GM12878 (cell line): ENCODE measurements around the gene ATXN3.

ENCODE experiments used
- FOS ChIP-seq: IDR thresholded peaks from 3 replicates; pipeline ENCODE4 v1.6.1; 2011; ENCODE audit warnings: borderline replicate concordance; ENCODE audit not compliant: insufficient read length; ENCODE audit errors: extremely low read depth
- TF ChIP-seq, protein P1 (sequence below), 3 experiments: IDR thresholded peaks in 2 of 3; conservative IDR thresholded peaks in 1 of 3; 2 replicates each; pipeline ENCODE4 v1.5.1; 2011; ENCODE audit warnings: low read depth in 3 of 3, low read length in 3 of 3, mild to moderate bottlenecking in 3 of 3, control low read depth in 2 of 3, moderate library complexity in 2 of 3, inconsistent platforms in 1 of 3, mixed read lengths in 1 of 3; ENCODE audit not compliant: control insufficient read depth in 2 of 3, insufficient read depth in 1 of 3; ENCODE audit errors: extremely low read depth in 1 of 3
- TF ChIP-seq, protein P2 (sequence below): fragments of 450-650 bp; IDR thresholded peaks from 2 replicates; pipeline ENCODE4 v1.6.1; 2018; ENCODE audit warnings: borderline replicate concordance, mild to moderate bottlenecking; ENCODE audit not compliant: partially characterized antibody

DNA sequence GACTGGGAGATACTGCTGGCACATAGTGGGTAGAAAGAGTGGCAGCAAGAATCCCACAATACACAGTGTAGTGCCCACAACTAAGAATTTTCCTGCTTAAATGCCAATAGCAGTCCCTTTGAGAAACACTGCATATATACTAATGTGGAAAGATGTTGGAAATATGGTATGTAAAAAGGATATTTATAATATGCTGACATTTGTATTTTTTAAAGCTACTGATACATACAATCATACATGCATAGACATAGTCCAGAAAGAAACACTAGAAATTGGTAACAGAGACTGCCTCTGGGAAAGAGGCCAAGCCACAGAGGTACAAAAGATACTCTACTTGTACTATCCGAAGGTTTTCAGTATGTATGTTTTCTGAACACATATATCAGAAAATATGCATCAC lies 96.8 kb downstream of the ATXN3 start:
- TF ChIP-seq, protein P1, sequence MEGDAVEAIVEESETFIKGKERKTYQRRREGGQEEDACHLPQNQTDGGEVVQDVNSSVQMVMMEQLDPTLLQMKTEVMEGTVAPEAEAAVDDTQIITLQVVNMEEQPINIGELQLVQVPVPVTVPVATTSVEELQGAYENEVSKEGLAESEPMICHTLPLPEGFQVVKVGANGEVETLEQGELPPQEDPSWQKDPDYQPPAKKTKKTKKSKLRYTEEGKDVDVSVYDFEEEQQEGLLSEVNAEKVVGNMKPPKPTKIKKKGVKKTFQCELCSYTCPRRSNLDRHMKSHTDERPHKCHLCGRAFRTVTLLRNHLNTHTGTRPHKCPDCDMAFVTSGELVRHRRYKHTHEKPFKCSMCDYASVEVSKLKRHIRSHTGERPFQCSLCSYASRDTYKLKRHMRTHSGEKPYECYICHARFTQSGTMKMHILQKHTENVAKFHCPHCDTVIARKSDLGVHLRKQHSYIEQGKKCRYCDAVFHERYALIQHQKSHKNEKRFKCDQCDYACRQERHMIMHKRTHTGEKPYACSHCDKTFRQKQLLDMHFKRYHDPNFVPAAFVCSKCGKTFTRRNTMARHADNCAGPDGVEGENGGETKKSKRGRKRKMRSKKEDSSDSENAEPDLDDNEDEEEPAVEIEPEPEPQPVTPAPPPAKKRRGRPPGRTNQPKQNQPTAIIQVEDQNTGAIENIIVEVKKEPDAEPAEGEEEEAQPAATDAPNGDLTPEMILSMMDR (IDR thresholded peaks at IDR 0.05 in 2 of 3, conservative IDR thresholded peaks at IDR 0.05 in 1 of 3; ENCODE audit: control insufficient read depth in 2 of 3, extremely low read depth in 1 of 3, insufficient read depth in 1 of 3, low read depth in 3 of 3, low read length in 3 of 3), result no peak
- no peak for TF ChIP-seq FOS
- TF ChIP-seq, protein P2, sequence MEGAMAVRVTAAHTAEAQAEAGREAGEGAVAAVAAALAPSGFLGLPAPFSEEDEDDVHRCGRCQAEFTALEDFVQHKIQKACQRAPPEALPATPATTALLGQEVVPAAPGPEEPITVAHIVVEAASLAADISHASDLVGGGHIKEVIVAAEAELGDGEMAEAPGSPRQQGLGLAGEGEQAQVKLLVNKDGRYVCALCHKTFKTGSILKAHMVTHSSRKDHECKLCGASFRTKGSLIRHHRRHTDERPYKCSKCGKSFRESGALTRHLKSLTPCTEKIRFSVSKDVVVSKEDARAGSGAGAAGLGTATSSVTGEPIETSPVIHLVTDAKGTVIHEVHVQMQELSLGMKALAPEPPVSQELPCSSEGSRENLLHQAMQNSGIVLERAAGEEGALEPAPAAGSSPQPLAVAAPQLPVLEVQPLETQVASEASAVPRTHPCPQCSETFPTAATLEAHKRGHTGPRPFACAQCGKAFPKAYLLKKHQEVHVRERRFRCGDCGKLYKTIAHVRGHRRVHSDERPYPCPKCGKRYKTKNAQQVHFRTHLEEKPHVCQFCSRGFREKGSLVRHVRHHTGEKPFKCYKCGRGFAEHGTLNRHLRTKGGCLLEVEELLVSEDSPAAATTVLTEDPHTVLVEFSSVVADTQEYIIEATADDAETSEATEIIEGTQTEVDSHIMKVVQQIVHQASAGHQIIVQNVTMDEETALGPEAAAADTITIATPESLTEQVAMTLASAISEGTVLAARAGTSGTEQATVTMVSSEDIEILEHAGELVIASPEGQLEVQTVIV, result no peak
